ELR (cell line): ENCODE measurements around the gene TSPAN10.

Experiments
- DNase-seq: peaks from one replicate; pipeline ENCODE4 v3.0.0-alpha.2; 2015; ENCODE audit warnings: low read depth

TSPAN10 gene

GRCh38 chr17:81664051-81664470 lies 27.1 kb downstream of the TSPAN10 start:
- DNase-seq, result no peak

GRCh38 chr17:81665205-81666091 lies 28.5 kb downstream of the TSPAN10 start:
- peak; percentile 58 for DNase-seq

GRCh38 chr17:81666092-81666341 lies 29.0 kb downstream of the TSPAN10 start:
- DNase-seq, result no peak

- DNase-seq, result peak; percentile 99
Measured at GRCh38 chr17:81666342-81667191, 29.6 kb downstream of the TSPAN10 start, which contains the start of the genes CCDC137 and OXLD1. Gene CCDC137 (plus strand): TSS chr17:81666737. CDS start chr17:81666767, 30 bp downstream. Gene OXLD1 (minus strand): TSS chr17:81666605. CDS start chr17:81666577, 28 bp downstream.

GRCh38 chr17:81667754-81668153 lies 30.8 kb downstream of the TSPAN10 start:
- DNase-seq, result peak; percentile 31

- no peak for DNase-seq
Measured at GRCh38 chr17:81672504-81672903, 35.5 kb downstream of the TSPAN10 start.

GRCh38 chr17:81672954-81673353 lies 36.0 kb downstream of the TSPAN10 start:
- DNase-seq, result no peak

GRCh38 chr17:81673561-81674258 lies 36.7 kb downstream of the TSPAN10 start:
- DNase-seq, result no peak

GRCh38 chr17:81675515-81676221 lies 38.7 kb downstream of the TSPAN10 start:
- DNase-seq, result peak; percentile 49

GRCh38 chr17:81676906-81677305 lies 39.9 kb downstream of the TSPAN10 start:
- DNase-seq, result no peak

GRCh38 chr17:81680150-81680549 lies 43.2 kb downstream of the TSPAN10 start:
- no peak for DNase-seq

- no peak for DNase-seq
Measured at GRCh38 chr17:81681672-81682071, 44.7 kb downstream of the TSPAN10 start.

- DNase-seq, result peak; percentile 40
Measured at GRCh38 chr17:81682565-81683207, 45.7 kb downstream of the TSPAN10 start.

- peak; percentile 61 for DNase-seq
Measured at GRCh38 chr17:81683208-81683583, 46.2 kb downstream of the TSPAN10 start.

- DNase-seq, result peak; percentile 100
Measured at GRCh38 chr17:81683584-81684441, 46.8 kb downstream of the TSPAN10 start, which contains the start of the genes ARL16 and HGS. Gene ARL16 (minus strand): TSS chr17:81683797. CDS start chr17:81683753, 44 bp downstream. Gene HGS (plus strand): TSS chr17:81684011. CDS start chr17:81684067, 56 bp downstream.

- peak; percentile 98 for DNase-seq
Measured at GRCh38 chr17:81684442-81684911, 47.5 kb downstream of the TSPAN10 start.

GRCh38 chr17:81685108-81685507 lies 48.1 kb downstream of the TSPAN10 start:
- peak; percentile 96 for DNase-seq

- DNase-seq, result no peak
Measured at GRCh38 chr17:81686614-81687013, 49.6 kb downstream of the TSPAN10 start.

- DNase-seq, result no peak
Measured at GRCh38 chr17:81687770-81688541, 51.0 kb downstream of the TSPAN10 start.
